NCI-H2081 treated with DMSO at 0.1 percent for 48 hours (cell line): Measurements from ENCODE around the gene RBMXL3.
"Not testable (repeated sequence)": the region's sequence is repeated elsewhere in the genome, so short reads cannot be mapped to it uniquely, and the experiment has no call there.

Source experiments
- DNase-seq: peaks from one replicate; lab custom pipeline; 2025; lab: John Stamatoyannopoulos, UW

RBMXL3 gene

DNA sequence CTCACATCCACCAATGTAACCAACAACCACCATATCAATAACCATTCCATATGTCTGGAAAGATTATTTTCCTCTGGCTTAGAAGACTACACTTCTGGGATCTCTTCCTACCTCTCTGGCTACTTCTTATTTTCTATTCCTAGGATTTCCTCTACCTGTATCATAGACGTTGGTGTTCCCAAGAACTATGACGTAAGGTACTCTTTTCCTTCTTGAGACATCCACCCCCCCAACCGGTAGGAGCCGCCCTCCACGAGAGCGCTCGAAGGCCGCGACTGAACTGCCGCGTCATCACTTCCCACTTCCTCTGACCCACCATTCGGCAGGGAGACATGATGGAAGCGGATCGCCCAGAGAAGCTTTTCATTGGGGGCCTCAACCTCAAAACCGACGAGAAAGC, at the start of gene RBMXL3:
Gene RBMXL3, plus strand, starts transcription at position 301 of the 400 bp plus-strand sequence. Its CDS starts 32 bp downstream, at position 333.
- no peak for DNase-seq

DNA sequence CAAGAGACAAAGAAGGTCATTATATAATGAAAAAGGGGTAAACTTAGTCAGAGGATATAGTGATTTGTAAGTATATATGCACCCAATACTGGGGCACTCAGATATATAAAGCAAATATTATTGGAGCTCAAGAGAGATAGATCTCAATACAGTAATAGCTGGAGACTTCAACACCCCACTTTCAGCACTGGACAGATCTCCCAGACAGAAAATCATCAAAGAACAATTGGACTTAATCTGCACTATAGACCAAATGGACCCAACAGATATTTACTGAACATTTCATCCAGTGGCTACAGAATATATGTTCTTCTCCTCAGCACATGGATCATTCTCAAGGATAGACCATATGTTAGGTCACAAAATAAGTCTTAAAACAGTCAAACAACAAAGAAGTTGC, 47.2 kb upstream of the RBMXL3 start:
- DNase-seq: no peak

DNA sequence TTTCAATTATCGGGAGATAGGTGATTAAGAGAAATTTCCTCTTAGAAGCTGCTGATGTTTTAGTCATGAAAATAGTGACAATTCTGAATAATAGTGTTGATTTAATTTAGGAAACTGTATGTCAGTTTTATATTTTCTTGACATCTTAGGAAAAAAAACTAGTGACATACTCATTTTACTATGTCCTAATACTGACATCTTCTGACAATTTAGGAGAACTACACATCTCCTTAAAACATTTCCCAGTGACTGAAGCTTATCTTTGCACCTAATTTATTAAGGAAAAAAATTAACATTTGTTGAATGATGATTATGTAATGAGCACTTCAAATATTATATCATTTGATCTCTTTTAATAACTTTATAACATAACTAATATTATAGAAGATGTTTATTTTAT, 42.0 kb upstream of the RBMXL3 start:
- DNase-seq: no peak

DNA sequence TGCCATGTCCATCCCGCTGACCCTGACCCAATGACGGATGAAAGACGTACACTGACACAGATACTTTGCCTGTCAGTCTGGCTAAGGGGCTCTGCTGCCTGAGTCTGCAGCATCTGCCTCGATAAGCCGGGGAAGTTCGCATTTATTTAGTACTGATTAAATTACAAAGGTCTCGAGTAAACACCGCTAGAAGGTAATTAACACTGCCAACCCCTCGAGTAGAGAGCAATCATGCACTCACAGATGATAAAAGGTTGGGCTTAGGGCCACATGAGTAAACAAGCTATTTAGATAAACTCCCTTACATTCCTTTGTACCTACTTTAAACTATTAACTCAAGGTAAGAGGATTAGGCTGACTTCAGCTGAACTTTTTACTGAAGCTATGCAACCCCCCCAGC, 16.0 kb upstream of the RBMXL3 start:
- DNase-seq: no peak

DNA sequence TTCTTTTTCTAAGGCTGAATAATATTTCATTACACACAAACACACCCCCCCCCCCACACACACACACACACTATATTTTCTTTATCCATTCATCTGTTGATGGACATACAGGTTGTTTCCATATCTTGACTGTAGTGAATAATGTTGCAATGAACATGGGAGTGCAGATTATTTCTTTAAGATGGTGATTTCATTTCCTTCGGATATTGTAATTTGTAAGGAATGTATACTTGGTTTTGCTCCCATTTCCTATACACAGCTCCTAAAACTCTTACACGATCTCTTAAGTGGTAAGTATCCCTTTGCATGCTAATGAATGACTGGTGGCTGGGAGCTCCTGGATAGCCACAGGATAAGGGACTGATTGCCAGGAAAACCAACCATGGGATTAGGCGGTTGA, 14.7 kb upstream of the RBMXL3 start:
- no peak for DNase-seq

DNA sequence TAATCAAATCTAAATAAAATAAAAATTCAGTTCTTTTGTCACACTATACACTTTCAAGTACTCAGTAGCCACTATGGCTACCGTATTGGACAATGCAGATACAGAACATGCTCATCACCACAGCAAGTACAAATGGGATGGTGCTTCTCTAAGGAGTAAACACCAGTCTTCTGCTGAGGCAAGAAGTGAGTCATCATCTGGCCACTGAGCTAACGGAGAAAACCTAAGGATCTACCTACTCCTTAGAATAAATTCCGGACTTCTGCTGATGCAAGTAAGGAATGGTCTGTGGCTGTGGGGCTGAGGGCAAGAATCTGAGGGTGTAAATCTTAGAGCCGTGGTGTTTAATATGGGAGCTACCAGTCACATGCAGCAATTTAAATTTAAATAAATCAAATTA, 11.3 kb upstream of the RBMXL3 start:
- no peak for DNase-seq

DNA sequence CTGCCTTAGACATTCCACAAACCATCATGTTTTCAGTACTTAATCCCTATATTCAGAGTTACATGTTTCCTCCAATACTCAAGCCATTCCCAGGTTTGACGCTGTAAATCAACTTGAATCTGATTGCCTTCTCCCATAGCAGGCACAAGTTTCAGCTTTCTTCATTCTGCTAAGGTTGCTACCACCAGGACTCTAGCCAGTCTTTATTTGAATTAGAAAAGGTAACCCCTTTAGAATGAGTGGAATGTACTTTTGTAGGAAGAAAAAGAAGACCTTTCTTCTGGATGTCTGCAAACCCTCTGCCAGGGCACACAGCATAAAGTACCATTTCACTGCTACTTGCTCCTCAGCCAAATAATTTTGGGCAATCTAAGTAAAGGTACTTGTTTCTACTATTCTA, 10.7 kb upstream of the RBMXL3 start:
- no peak for DNase-seq

DNA sequence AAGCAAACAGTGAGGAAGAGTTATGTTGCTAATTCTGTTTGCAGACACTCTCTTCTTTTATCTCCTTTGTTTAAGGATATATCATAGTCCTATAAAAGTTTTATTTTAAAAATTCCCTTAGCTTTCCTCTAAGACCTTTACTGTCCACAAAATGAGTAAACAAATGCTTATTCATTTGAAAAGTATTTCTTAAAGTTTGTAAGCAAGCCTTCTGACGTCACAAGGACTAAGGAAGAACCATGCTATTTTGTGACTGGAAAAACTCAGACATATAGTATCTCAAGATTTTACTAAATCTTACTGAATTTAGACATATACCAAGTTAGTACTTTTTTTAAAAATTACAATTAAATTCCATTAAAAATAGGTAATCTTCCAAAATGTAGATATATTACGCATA, 5.2 kb upstream of the RBMXL3 start:
- DNase-seq: no peak

DNA sequence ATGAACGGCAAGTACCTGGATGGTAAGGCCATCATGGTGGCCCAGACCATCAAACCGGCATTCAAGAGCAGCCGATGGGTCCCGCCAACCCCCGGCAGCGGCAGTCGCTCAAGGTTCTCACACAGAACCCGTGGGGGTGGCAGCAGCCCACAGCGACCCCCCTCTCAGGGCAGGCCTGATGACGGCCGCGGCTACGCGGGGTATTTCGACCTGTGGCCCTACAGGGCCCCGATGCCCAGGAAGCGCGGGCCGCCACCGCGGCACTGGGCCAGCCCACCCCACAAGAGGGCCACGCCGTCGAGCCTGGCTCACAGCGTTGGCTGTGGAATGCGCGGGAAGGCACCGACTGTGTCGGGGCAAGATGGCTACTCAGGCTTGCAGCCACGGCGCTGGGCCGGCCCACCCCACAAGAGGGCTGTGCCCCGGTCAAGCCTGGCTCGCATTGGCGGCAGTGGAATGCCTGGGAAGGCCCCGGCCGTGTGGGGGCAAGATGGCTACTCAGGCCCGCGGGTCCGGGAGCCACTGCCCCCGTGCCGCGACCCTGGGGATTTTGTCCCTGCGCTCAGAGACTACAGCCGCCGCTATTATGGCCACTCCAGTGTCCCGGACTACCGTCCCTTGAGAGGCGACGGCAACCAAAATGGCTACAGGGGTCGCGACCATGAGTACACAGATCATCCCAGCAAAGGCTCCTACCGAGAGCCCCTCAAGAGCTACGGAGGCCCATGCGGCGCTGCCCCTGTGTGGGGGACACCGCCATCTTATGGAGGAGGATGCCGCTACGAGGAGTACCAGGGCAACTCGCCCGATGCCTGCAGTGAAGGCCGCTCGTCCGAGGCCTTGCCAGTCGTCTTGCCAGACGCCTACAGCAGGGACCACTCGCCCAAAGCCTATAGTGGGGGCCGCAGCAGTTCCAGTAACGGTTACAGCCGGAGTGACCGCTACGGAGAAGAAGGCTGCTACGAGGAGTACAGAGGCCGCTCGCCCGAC, 731 bp downstream of the RBMXL3 start:
- DNase-seq: no peak

DNA sequence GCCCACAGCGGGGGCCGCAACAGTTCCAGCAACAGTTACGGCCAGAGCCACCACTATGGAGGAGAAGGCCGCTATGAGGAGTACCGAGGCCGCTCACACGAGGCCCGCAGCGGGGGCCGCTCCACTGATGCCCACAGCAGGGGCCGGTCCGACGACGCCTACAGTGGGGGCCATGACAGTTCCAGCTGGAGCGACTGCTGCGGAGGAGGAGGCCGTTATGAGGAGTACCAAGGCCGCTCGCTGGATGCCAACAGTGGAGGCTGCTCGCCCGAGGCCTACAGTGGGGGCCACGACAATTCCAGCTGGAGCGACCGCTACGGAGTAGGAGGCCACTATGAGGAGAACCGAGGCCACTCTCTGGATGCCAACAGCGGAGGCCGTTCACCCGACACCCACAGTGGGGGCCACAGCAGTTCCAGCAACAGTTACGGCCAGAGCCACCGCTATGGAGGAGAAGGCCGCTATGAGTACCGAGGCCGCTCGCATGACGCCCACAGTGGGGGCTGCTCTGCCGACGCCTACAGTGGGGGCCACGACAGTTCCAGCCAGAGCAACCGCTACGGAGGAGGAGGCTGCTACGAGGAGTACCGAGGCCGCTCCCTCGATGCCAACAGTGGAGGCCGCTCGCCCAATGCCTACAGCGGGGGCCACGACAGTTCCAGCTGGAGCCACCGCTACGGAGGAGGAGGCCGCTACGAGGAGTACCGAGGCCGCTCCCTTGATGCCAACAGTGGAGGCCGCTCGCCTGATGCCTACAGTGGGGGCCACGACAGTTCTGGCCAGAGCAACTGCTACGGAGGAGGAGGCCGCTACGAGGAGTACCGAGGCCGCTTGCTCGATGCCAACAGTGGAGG, 1.7 kb downstream of the RBMXL3 start:
- no peak for DNase-seq

DNA sequence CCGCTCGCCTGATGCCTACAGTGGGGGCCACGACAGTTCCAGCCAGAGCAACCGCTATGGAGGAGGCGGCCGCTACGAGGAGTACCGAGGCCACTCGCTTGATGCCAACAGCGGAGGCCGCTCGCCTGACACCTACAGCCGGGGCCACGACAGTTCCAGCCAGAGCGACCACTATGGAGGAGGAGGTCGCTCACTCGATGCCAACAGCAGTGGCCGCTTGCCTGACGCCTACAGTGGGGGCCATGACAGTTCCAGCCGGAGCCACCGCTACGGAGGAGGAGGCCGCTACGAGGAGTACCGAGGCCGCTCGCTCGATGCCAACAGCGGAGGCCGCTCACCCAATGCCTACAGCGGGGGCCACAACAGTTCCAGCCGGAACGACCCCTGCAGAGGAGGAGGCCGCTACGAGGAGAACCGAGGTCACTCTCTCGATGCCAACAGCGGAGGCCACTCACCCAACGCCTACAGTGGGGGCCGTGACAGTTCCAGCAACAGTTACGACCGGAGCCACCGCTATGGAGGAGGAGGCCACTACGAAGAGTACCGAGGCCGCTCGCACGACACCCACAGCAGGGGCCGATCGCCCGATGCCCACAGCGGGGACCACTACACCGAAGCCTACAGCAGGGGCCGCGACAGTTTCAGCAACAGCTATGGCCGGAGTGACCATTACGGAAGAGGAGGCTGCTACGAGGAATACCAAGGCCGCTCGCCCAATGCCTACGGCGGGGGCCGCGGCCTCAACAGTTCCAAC, 2.5 kb downstream of the RBMXL3 start:
- DNase-seq: no peak

DNA sequence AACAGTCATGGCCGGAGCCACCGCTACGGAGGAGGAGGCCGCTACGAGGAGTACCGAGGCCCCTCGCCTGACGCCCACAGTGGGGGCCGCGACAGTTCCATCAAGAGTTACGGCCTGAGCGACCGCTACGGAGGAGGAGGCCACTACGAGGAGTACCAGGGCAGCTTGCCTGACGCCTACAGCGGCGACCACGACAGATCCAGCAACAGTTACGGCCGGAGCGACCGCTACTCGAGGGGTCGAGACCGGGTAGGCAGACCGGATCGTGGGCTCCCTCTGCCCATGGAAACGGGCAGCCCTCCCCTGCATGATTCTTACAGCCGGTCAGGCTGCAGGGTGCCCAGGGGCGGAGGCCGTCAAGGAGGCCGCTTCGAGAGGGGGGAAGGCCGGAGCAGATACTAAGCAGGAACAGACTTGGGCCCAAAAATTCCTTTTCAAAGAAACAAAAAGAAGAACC, 3.1 kb downstream of the RBMXL3 start:
- DNase-seq: no peak

DNA sequence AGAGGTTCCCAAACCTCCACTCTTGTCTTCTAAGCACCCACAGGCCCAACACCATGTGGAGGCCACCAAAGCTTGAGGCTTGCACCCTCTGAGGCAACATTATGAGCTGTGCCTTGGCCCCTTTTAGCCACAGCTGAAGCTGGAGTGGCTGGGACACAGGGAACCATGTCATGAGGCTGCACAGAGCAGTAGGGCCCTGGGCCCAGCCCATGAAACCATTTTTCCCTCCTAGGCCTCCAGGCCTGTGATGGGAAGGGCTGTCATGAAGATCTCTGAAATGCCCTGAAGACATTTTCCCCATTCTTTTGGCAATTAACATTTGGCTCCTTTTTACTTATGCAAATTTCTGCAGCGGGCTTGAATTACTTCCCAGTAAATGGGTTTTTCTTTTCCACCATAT, 14.8 kb downstream of the RBMXL3 start:
- DNase-seq: no peak

DNA sequence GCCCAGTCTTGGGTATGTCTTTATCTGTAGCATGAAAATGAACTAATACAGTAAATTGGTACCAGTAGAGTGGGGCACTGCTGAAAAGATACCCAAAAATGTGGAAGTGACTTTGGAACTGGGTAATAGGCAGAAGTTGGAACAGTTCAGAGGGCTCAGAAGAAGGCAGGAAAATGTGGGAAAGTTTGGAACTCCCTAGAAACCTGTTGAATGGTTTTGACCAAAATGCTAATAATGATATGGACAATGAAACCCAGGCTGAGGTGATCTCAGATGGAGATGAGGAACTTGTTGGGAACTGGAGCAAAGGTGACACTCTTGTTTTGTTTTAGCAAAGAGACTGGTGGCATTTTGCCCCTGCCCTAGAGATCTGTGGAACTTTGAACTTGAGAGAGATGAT, 20.3 kb downstream of the RBMXL3 start:
- DNase-seq: not testable (repeated sequence)

DNA sequence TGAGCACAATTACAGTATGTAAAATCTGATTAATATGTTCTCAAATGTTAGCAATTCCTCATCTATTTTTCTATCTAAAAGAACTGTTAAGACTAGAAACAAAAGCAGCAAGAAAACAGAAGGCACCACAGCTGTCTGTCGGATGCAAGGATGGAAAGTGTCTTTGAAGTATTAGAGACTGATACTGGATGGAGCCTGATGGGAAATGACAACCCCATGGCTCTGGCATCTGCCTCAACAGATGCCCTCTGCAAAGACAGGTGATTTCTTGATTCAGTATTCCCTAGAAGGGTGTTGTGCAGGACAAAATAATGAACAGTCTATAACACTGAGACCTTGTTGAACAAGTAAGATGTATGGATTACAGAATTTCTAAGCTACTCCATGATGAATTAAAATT, 24.9 kb downstream of the RBMXL3 start:
- DNase-seq: no peak

DNA sequence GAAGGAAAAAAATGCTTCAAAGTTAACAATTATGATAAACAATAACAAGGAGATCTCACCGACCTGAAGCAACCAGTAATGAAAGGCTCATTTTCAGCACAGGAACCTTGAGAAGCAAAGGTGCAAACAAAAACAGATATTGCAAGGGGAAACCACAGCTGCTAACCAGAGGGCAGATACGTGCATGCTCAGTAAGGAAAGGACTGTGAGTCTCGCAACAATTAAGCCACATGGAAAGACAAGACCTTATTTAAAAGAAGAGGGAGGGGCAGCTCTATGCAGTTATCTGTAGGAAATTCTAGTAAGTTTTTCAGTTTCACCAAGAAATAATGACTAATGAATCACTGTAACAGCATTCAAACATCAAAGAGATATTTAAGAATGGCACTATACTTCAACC, 25.4 kb downstream of the RBMXL3 start:
- DNase-seq: no peak

DNA sequence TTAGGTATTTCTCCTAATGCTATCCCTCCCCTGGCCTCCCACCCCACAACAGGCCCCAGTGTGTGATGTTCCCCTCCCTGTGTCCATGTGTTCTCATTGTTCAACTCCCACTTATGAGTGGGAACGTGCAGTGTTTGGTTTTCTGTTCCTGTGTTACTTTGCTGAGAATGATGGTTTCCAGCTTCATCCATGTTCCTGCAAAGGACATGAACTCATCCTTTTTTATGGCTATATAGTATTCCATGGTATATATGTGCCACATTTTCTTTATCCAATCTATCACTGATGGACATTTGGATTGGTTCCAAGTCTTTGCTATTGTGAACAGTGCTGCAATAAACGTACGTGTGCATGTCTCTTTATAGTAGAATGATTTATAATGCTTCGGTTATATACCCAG, 28.1 kb downstream of the RBMXL3 start:
- not testable (repeated sequence) for DNase-seq

DNA sequence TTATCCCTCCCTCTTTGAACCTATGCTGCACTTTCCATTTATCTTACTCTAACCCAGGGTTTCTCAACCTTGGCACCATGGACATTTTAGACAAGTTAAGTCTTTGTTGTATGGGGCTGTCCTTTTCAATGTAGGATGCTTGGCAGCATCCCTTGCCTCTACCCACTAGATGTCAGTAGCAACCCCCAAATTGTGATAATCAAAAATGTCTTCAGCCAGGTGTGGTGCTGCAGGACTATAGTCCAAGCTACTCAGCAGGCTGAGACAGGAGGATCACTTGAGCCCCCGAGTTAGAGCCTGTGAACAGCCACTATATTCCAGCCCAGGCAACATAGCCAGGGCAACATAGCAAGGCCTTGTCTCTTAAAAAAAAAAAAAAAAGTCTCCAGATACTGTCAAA, 37.7 kb downstream of the RBMXL3 start:
- DNase-seq: peak; percentile 12

DNA sequence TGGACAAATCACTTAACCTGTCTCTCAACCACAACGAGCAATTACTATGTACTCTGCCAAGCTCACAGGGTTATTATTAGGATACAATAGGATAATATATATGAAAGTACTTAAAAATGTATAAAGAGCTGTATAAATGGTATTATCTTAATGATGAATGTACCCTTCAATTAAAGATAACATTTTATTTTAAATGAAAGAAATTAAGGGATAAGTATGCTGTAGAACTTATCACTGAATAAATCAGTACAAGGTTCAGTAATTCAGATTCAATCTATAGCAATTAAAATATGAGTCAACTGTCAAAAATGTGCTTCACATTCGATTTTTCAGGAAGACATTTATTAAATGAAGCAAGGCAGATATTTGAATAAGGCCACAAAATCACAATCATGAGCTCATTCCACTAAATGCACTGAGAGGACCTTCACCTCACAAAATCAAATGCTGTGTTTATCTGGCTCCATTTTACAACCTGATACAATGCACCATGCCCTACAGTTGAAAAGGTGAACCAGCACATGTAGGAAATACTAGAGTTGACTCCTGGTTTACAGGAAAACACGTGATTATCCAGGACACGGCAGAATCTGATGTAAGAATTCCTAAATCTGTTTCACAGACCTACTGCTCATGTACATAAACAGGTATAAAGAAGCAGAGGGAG, 40.3 kb downstream of the RBMXL3 start:
- no peak for DNase-seq

DNA sequence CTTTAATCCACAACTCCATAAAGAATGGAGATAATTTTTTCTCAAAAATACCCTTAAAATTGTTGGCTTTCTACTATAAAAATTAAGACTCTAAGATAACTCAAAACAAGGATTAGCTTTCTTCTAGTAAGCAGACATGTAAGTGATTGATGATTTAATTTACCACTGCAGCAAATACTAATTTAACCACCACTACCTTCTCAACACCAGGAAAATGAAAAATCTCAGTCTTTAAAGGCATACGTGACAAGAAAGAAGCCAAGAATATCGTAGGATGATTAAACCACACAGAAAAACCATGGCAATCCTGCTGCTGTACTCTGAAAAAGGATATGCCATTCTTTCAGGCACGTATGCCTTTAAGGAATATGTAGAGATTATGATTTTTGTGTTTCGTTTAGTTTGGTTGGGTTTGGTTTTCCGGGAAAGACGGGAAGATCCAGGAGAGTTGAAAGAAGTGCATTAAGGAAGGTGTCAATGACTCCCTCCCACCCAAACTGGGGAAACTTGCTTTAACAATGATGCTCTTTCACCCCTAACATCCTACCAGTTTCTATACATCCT, 43.8 kb downstream of the RBMXL3 start:
- DNase-seq: no peak
